HepG2 (cell line): Measurements from ENCODE around the gene RHD. TPM values are rescaled to one million over a fixed set of nuclear protein-coding genes. Genes with fewer than 3 reads are reported as not detected.
A peak's percentile ranks its signal among the peaks of the same experiment; 100 is the strongest.

ENCODE experiments used
- AGO1 ChIP-seq: fragments of 200-400 bp; formaldehyde crosslinking; IDR thresholded peaks from 2 replicates; pipeline ENCODE4 v1.6.1; 2017; ENCODE audit warnings: mild to moderate bottlenecking, low read depth, low read length, moderate library complexity; ENCODE audit not compliant: poor library complexity, severe bottlenecking
- ASH2L ChIP-seq: fragments of 300-600, 200-600 bp; sonication (generic); IDR thresholded peaks from 2 replicates; pipeline ENCODE4 v1.7.0; 2017; ENCODE audit warnings: low read depth, mild to moderate bottlenecking, moderate library complexity, mixed read lengths, low read length; ENCODE audit not compliant: insufficient read length
- DNMT3B ChIP-seq: conservative IDR thresholded peaks from 2 replicates; pipeline ENCODE4 v1.6.1; 2016; ENCODE audit warnings: missing biosample characterization, control low read depth
- ETV5 ChIP-seq: IDR thresholded peaks from 2 replicates; pipeline ENCODE4 v1.6.1; 2018; ENCODE audit warnings: missing biosample characterization, missing genetic modification reagents, inconsistent platforms, borderline replicate concordance
- FOXM1 ChIP-seq: sonication (generic); formaldehyde crosslinking; IDR thresholded peaks from 2 replicates; pipeline ENCODE4 v1.5.0; 2020; ENCODE audit warnings: missing genetic modification reagents
- HDAC1 ChIP-seq: sonication (generic); formaldehyde crosslinking; IDR thresholded peaks from 2 replicates; pipeline ENCODE4 v1.5.1; 2020; ENCODE audit warnings: mild to moderate bottlenecking, missing genetic modification reagents
- KDM1A ChIP-seq: IDR thresholded peaks from 2 replicates; pipeline ENCODE4 v1.6.1; 2016; ENCODE audit warnings: missing compliant biosample characterization
- MIER3 ChIP-seq: IDR thresholded peaks from 2 replicates; pipeline ENCODE4 v1.6.1; 2016; ENCODE audit warnings: missing compliant biosample characterization, borderline replicate concordance
- NCOA2 ChIP-seq: sonication (generic); formaldehyde crosslinking; IDR thresholded peaks from 2 replicates; pipeline ENCODE4 v1.8.0; 2022; ENCODE audit warnings: inconsistent platforms
- NFE2L2 ChIP-seq: fragments of 150-350 bp; IDR thresholded peaks from 2 replicates; pipeline ENCODE4 v1.6.1; 2014; ENCODE audit warnings: low read length
- NFKBIZ ChIP-seq: IDR thresholded peaks from 2 replicates; pipeline ENCODE4 v1.6.1; 2018; ENCODE audit warnings: missing genetic modification reagents, missing compliant biosample characterization
- RBM22 ChIP-seq: fragments of 200-400 bp; formaldehyde crosslinking; optimal IDR thresholded peaks from 2 replicates; pipeline ENCODE3; 2017; ENCODE audit warnings: mild to moderate bottlenecking, low read length, moderate library complexity
- SALL1 ChIP-seq: sonication (generic); formaldehyde crosslinking; IDR thresholded peaks from 2 replicates; pipeline ENCODE4 v1.8.0; 2022; ENCODE audit warnings: mild to moderate bottlenecking, missing genetic modification reagents
- SIN3A ChIP-seq: IDR thresholded peaks from 2 replicates; pipeline ENCODE4 v1.6.1; 2011; ENCODE audit warnings: low read depth, mild to moderate bottlenecking, control low read depth, low read length, borderline replicate concordance
- SMAD1 ChIP-seq: sonication (generic); formaldehyde crosslinking; IDR thresholded peaks from 2 replicates; pipeline ENCODE4 v1.4.0; 2020; ENCODE audit warnings: missing genetic modification reagents, low read depth, mild to moderate bottlenecking, borderline replicate concordance
- TEAD2 ChIP-seq: sonication (generic); formaldehyde crosslinking; IDR thresholded peaks from 2 replicates; pipeline ENCODE4 v1.9.0; 2021; ENCODE audit warnings: missing genetic modification reagents
- ZNF329 ChIP-seq: sonication (generic); formaldehyde crosslinking; IDR thresholded peaks from 2 replicates; pipeline ENCODE4 v1.9.0; 2021; ENCODE audit warnings: low read depth, mild to moderate bottlenecking, missing genetic modification reagents
- ZNF572 ChIP-seq: sonication (generic); formaldehyde crosslinking; IDR thresholded peaks from 2 replicates; pipeline ENCODE4 v1.5.1; 2020; ENCODE audit warnings: mild to moderate bottlenecking, missing genetic modification reagents
- ZNF644 ChIP-seq: IDR thresholded peaks from 2 replicates; pipeline ENCODE4 v1.6.1; 2016; ENCODE audit warnings: low read depth
- ZNF749 ChIP-seq: sonication (generic); formaldehyde crosslinking; IDR thresholded peaks from 2 replicates; pipeline ENCODE4 v1.8.0; 2022; ENCODE audit warnings: mild to moderate bottlenecking, missing genetic modification reagents, moderate library complexity, borderline replicate concordance
- polyA plus RNA-seq, 8 experiments: library from polyadenylated mRNA; depleted of rRNA in 3 of 8; stranded (reverse) in 7 of 8; unstranded in 1 of 8; fragments of >200 nt; fragmentation: Illumina TruSeq in 4 of 8; extraction: Trizol in 4 of 8; gene quantifications; 2 replicates each; pipeline versions ENCODE4 v1.2.1 to v1.2.3, GENCODE V29; 2011 to 2016; ENCODE audit warnings: low read depth in 4 of 8, missing spikeins in 1 of 8, mixed read lengths in 1 of 8; ENCODE audit not compliant: insufficient read depth in 1 of 8
- total RNA-seq, 5 experiments: library from RNA; depleted of rRNA; stranded (reverse); fragments of >200 nt; fragmentation: Illumina TruSeq; extraction: Trizol; gene quantifications; 2 replicates each; pipeline ENCODE4 v1.2.3, GENCODE V29; 2016; ENCODE audit warnings: low read depth in 1 of 5
- TF ChIP-seq, protein P1 (sequence below): sonication (generic); formaldehyde crosslinking; IDR thresholded peaks from 2 replicates; pipeline ENCODE4 v1.4.0; 2020; ENCODE audit warnings: missing genetic modification reagents
- TF ChIP-seq, protein P2 (sequence below): sonication (generic); formaldehyde crosslinking; IDR thresholded peaks from 2 replicates; pipeline ENCODE4 v1.8.1; 2022; ENCODE audit warnings: low read depth, mild to moderate bottlenecking, missing genetic modification reagents
- TF ChIP-seq, protein P3 (sequence below): sonication (generic); formaldehyde crosslinking; IDR thresholded peaks from 2 replicates; pipeline ENCODE4 v1.5.0; 2020; ENCODE audit warnings: missing genetic modification reagents
- TF ChIP-seq, protein P4 (sequence below): sonication (generic); formaldehyde crosslinking; IDR thresholded peaks from 2 replicates; pipeline ENCODE4 v1.4.0; 2020; ENCODE audit warnings: missing genetic modification reagents, borderline replicate concordance

Gene RHD
- total and polyA plus RNA-seq, 2 of the 13 experiments (the other 11 are each of a cell fraction or from before 2014, with no cell fraction given) = not detected

DNA sequence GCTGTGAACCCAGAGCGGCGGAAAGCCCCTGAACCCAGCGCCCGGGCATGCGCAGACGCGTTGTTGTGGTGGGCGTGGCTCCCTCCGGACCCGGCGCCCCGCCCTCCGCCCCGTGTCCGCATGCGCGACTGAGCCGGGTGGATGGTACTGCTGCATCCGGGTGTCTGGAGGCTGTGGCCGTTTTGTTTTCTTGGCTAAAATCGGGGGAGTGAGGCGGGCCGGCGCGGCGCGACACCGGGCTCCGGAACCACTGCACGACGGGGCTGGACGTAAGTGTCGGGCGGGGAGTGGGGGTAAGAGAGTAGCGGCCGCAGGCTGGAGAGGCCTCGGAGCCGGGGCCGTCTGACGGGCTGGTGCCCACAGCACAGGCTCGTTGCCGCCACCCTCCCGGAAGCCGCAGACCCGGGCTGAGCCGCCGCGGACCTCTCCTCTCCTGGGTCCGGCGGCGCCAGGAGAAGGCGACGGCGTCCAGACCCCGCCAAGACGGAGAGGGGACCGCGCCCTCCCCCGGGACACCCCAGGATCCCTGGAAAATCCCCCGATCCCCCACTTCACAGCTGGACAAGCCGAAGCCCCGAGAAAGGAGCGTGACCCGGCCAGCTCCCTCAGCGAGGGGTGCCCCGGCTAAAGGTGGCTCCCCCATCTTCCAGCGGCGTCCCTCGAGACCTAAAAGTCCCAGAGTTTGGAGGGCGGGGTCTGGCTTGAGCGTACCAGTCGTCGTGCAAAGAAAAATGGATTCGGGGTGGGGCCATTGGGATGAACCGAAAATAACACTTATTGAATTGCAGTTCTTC is 66.1 kb downstream of the RHD start, which contains the start of gene TMEM50A (continued):
- TF ChIP-seq, protein P1, sequence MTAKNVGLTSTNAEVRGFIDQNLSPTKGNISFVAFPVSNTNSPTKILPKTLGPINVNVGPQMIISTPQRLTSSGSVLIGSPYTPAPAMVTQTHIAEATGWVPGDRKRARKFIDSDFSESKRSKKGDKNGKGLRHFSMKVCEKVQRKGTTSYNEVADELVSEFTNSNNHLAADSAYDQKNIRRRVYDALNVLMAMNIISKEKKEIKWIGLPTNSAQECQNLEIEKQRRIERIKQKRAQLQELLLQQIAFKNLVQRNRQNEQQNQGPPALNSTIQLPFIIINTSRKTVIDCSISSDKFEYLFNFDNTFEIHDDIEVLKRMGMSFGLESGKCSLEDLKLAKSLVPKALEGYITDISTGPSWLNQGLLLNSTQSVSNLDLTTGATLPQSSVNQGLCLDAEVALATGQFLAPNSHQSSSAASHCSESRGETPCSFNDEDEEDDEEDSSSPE (CRISPR knock-in tag) = no peak
- TF ChIP-seq MIER3 (CRISPR knock-in tag) (no peak), RBM22 (no peak), ETV5 (peak; percentile 15; the same call in 1 of the 2 replicates), NFKBIZ (0 out of 2 replicates have a peak, but pooled peaks have one; percentile 27), FOXM1 (CRISPR knock-in tag) (no peak), KDM1A (CRISPR knock-in tag) (no peak), ZNF644 (no peak), AGO1 (no peak), ZNF329 (CRISPR knock-in tag) (no peak), ZNF749 (CRISPR knock-in tag) (peak; percentile 74; the same call in 1 of the 2 replicates), ZNF572 (CRISPR knock-in tag) (no peak), NFE2L2 (no peak), DNMT3B (no peak), SMAD1 (CRISPR knock-in tag) (no peak), SIN3A (no peak), HDAC1 (peak; percentile 65), NCOA2 (CRISPR knock-in tag) (no peak), ASH2L (peak; percentile 80), TEAD2 (CRISPR knock-in tag) (no peak), SALL1 (peak; percentile 69)
- TF ChIP-seq, protein P2, sequence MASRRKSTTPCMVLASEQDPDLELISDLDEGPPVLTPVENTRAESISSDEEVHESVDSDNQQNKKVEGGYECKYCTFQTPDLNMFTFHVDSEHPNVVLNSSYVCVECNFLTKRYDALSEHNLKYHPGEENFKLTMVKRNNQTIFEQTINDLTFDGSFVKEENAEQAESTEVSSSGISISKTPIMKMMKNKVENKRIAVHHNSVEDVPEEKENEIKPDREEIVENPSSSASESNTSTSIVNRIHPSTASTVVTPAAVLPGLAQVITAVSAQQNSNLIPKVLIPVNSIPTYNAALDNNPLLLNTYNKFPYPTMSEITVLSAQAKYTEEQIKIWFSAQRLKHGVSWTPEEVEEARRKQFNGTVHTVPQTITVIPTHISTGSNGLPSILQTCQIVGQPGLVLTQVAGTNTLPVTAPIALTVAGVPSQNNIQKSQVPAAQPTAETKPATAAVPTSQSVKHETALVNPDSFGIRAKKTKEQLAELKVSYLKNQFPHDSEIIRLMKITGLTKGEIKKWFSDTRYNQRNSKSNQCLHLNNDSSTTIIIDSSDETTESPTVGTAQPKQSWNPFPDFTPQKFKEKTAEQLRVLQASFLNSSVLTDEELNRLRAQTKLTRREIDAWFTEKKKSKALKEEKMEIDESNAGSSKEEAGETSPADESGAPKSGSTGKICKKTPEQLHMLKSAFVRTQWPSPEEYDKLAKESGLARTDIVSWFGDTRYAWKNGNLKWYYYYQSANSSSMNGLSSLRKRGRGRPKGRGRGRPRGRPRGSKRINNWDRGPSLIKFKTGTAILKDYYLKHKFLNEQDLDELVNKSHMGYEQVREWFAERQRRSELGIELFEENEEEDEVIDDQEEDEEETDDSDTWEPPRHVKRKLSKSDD (CRISPR knock-in tag) = 0 out of 2 replicates have a peak, but pooled peaks have one; percentile 38
- TF ChIP-seq, protein P3, sequence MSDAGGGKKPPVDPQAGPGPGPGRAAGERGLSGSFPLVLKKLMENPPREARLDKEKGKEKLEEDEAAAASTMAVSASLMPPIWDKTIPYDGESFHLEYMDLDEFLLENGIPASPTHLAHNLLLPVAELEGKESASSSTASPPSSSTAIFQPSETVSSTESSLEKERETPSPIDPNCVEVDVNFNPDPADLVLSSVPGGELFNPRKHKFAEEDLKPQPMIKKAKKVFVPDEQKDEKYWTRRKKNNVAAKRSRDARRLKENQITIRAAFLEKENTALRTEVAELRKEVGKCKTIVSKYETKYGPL (CRISPR knock-in tag) = no peak
- TF ChIP-seq, protein P4, sequence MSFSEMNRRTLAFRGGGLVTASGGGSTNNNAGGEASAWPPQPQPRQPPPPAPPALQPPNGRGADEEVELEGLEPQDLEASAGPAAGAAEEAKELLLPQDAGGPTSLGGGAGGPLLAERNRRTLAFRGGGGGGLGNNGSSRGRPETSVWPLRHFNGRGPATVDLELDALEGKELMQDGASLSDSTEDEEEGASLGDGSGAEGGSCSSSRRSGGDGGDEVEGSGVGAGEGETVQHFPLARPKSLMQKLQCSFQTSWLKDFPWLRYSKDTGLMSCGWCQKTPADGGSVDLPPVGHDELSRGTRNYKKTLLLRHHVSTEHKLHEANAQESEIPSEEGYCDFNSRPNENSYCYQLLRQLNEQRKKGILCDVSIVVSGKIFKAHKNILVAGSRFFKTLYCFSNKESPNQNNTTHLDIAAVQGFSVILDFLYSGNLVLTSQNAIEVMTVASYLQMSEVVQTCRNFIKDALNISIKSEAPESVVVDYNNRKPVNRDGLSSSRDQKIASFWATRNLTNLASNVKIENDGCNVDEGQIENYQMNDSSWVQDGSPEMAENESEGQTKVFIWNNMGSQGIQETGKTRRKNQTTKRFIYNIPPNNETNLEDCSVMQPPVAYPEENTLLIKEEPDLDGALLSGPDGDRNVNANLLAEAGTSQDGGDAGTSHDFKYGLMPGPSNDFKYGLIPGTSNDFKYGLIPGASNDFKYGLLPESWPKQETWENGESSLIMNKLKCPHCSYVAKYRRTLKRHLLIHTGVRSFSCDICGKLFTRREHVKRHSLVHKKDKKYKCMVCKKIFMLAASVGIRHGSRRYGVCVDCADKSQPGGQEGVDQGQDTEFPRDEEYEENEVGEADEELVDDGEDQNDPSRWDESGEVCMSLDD (CRISPR knock-in tag) = peak; percentile 58; the same call in 1 of the 2 replicates
